Spleen (tissue), 7 donors: Measurements from ENCODE around the gene SLC8B1.

Source experiments
- CTCF ChIP-seq, 11 experiments: fragments of 200-600 bp in 7 of 11; fragments of 450-650 bp in 4 of 11; sonication (generic) in 4 of 11; IDR thresholded peaks in 8 of 11; conservative IDR thresholded peaks in 3 of 11; 1 replicate in 7 of 11; 2 replicates in 4 of 11; pipeline versions ENCODE4 v1.4.0 to v1.8.0; 2016 to 2021; ENCODE audit warnings: antibody characterized with exemption in 11 of 11, inconsistent platforms in 4 of 11, mild to moderate bottlenecking in 1 of 11
- POLR2A ChIP-seq, 3 donors: fragments of 450-650 bp; IDR thresholded peaks; one replicate each; pipeline ENCODE4 v1.5.1; 2017; ENCODE audit warnings: antibody characterized with exemption in 3 of 3, mild to moderate bottlenecking in 1 of 3
- POLR2AphosphoS5 ChIP-seq, 3 donors: sonication (generic); formaldehyde crosslinking; IDR thresholded peaks; one replicate each; pipeline ENCODE4 v1.5.1; 2017; ENCODE audit warnings: antibody characterized with exemption in 3 of 3
- donor health status: DM: no; HTN: no; CAD: no; lungs with moderate emphysema.
- donor health status: DM: no; HTN: no; CAD: no.
- donor health status: DM: no; HTN: no; CAD: no.

GRCh38 chr12:113382206-113382605, 47.3 kb upstream of the SLC8B1 start:
- TF ChIP-seq POLR2A (IDR thresholded peaks at IDR 0.05) (no peak), CTCF (IDR thresholded peaks at IDR 0.05 in 8 of 11, conservative IDR thresholded peaks at IDR 0.05 in 3 of 11) (no peak), POLR2AphosphoS5 (IDR thresholded peaks at IDR 0.05) (no peak)
